Measurements from ENCODE around the gene CDC45. TPM values are rescaled to one million over a fixed set of nuclear protein-coding genes. Genes with fewer than 3 reads are reported as not detected.

CDC45 gene
- total and polyA plus RNA-seq, 4 experiments from 2014 or later, result 0.53 to 0.64 (median 0.57) TPM; not detected in 1

GRCh38 chr22:19550382-19550781, 70.7 kb downstream of the CDC45 start:
- H3K9me3 Mint-ChIP-seq, result peaks cover 0 to 13% (median 2%) of the 10 kb centered on the region in 8 donors
- peaks cover 3% of the 10 kb centered on the region in 2 donors for H3K27me3 Mint-ChIP-seq
- Histone ChIP-seq H3K36me3 (ENCODE audit: insufficient read depth, low read length) (no peaks in the 10 kb centered on the region), H3K27ac (ENCODE audit: low read depth, low read length) (no peak overlapping the region), H3K27me3 (ENCODE audit: insufficient read depth, low read length) (no peaks in the 10 kb centered on the region), H3K9me3 (ENCODE audit: control insufficient read depth in 1 of 2, low read length in 2 of 2) (peaks cover 0 to 3% of the 10 kb centered on the region in 2 donors), H3K4me3 (ENCODE audit: low read length in 2 of 2) (no peak overlapping the region), H3K4me1 (ENCODE audit: insufficient read depth, low read length) (no peaks in the 10 kb centered on the region)
- no peaks in the 10 kb centered on the region for H3K4me1 Mint-ChIP-seq
- CTCF ChIA-PET (ENCODE audit: partially characterized antibody), result interaction anchor here (0.8 kb wide), 1 partner anchor 79 kb away, joined by 3 read pairs; no protein-coding TSS in a partner anchor
- no peak for DNase-seq
- H3K27ac Mint-ChIP-seq, result no peak overlapping the region
- POLR2A ChIA-PET (ENCODE audit: partially characterized antibody), result no interaction called here
- H3K36me3 Mint-ChIP-seq, result no peaks in the 10 kb centered on the region
- intact Hi-C loops (cut with micrococcal nuclease), result no loop called here
- H3K4me3 Mint-ChIP-seq, result no peak overlapping the region

- intact Hi-C loops (cut with micrococcal nuclease), result no loop called here
- Histone ChIP-seq H3K27ac (ENCODE audit: low read depth, low read length) (no peak overlapping the region), H3K27me3 (ENCODE audit: insufficient read depth, low read length) (no peaks in the 10 kb centered on the region), H3K9me3 (ENCODE audit: control insufficient read depth in 1 of 2, low read length in 2 of 2) (peaks cover 0 to 3% of the 10 kb centered on the region in 2 donors), H3K4me3 (ENCODE audit: low read length in 2 of 2) (no peak overlapping the region), H3K36me3 (ENCODE audit: insufficient read depth, low read length) (no peaks in the 10 kb centered on the region), H3K4me1 (ENCODE audit: insufficient read depth, low read length) (no peaks in the 10 kb centered on the region)
- Mint-ChIP-seq H3K27me3 (peaks cover 3% of the 10 kb centered on the region in 2 donors), H3K4me3 (no peak overlapping the region), H3K36me3 (no peaks in the 10 kb centered on the region), H3K27ac (peak overlapping the region in 1 of 7 donors; percentile 17), H3K4me1 (no peaks in the 10 kb centered on the region), H3K9me3 (peaks cover 0 to 13% (median 2%) of the 10 kb centered on the region in 8 donors)
- no peak for DNase-seq
- POLR2A ChIA-PET (ENCODE audit: partially characterized antibody), result no interaction called here
- CTCF ChIA-PET (ENCODE audit: partially characterized antibody), result no interaction called here
Observed at GRCh38 chr22:19553201-19553600, 73.5 kb downstream of the CDC45 start.

- peak overlapping the region in 2 of 7 donors; percentile 29 to 35 for H3K27ac Mint-ChIP-seq
- H3K4me1 Mint-ChIP-seq, result no peaks in the 10 kb centered on the region
- no peak for DNase-seq
- H3K9me3 Mint-ChIP-seq, result peaks cover 0 to 13% (median 2%) of the 10 kb centered on the region in 8 donors
- ChIA-PET CTCF (ENCODE audit: partially characterized antibody) (no interaction called here), POLR2A (ENCODE audit: partially characterized antibody) (no interaction called here)
- Histone ChIP-seq H3K36me3 (ENCODE audit: insufficient read depth, low read length) (no peaks in the 10 kb centered on the region), H3K27ac (ENCODE audit: low read depth, low read length) (no peak overlapping the region), H3K9me3 (ENCODE audit: control insufficient read depth in 1 of 2, low read length in 2 of 2) (peaks cover 0 to 3% of the 10 kb centered on the region in 2 donors), H3K4me1 (ENCODE audit: insufficient read depth, low read length) (no peaks in the 10 kb centered on the region), H3K4me3 (ENCODE audit: low read length in 2 of 2) (no peak overlapping the region), H3K27me3 (ENCODE audit: insufficient read depth, low read length) (no peaks in the 10 kb centered on the region)
- peaks cover 0 to 3% of the 10 kb centered on the region in 2 donors for H3K27me3 Mint-ChIP-seq
- H3K4me3 Mint-ChIP-seq, result no peak overlapping the region
- H3K36me3 Mint-ChIP-seq, result no peaks in the 10 kb centered on the region
- intact Hi-C loops (cut with micrococcal nuclease), result no loop called here
Observed at GRCh38 chr22:19554834-19555404, 75.2 kb downstream of the CDC45 start.

- no peak for DNase-seq
- no peak overlapping the region for H3K4me3 Mint-ChIP-seq
- intact Hi-C loops (cut with micrococcal nuclease), result no loop called here
- no peaks in the 10 kb centered on the region for H3K4me1 Mint-ChIP-seq
- CTCF ChIA-PET (ENCODE audit: partially characterized antibody), result no interaction called here
- no peak overlapping the region for H3K27ac Mint-ChIP-seq
- Histone ChIP-seq H3K27ac (ENCODE audit: low read depth, low read length) (no peak overlapping the region), H3K9me3 (ENCODE audit: control insufficient read depth in 1 of 2, low read length in 2 of 2) (peaks cover 0 to 3% of the 10 kb centered on the region in 2 donors), H3K4me1 (ENCODE audit: insufficient read depth, low read length) (no peaks in the 10 kb centered on the region), H3K4me3 (ENCODE audit: low read length in 2 of 2) (no peak overlapping the region), H3K36me3 (ENCODE audit: insufficient read depth, low read length) (no peaks in the 10 kb centered on the region), H3K27me3 (ENCODE audit: insufficient read depth, low read length) (no peaks in the 10 kb centered on the region)
- H3K9me3 Mint-ChIP-seq, result peaks cover 0 to 13% (median 2%) of the 10 kb centered on the region in 8 donors
- H3K27me3 Mint-ChIP-seq, result peaks cover 0 to 3% of the 10 kb centered on the region in 2 donors
- no peaks in the 10 kb centered on the region for H3K36me3 Mint-ChIP-seq
- POLR2A ChIA-PET (ENCODE audit: partially characterized antibody), result no interaction called here
Observed at GRCh38 chr22:19555651-19556050, 75.9 kb downstream of the CDC45 start.

- ChIA-PET POLR2A (ENCODE audit: partially characterized antibody) (no interaction called here), CTCF (ENCODE audit: partially characterized antibody) (no interaction called here)
- Mint-ChIP-seq H3K9me3 (peaks cover 0 to 13% (median 2%) of the 10 kb centered on the region in 8 donors), H3K4me3 (no peak overlapping the region), H3K4me1 (no peaks in the 10 kb centered on the region), H3K27me3 (peaks cover 0 to 3% of the 10 kb centered on the region in 2 donors), H3K27ac (no peak overlapping the region), H3K36me3 (no peaks in the 10 kb centered on the region)
- intact Hi-C loops (cut with micrococcal nuclease), result no loop called here
- H3K4me1 ChIP-seq (ENCODE audit: insufficient read depth, low read length), result no peaks in the 10 kb centered on the region
- no peak overlapping the region for H3K27ac ChIP-seq (ENCODE audit: low read depth, low read length)
- H3K36me3 ChIP-seq (ENCODE audit: insufficient read depth, low read length), result no peaks in the 10 kb centered on the region
- DNase-seq, result no peak
- H3K27me3 ChIP-seq (ENCODE audit: insufficient read depth, low read length), result no peaks in the 10 kb centered on the region
- H3K4me3 ChIP-seq (ENCODE audit: low read length in 2 of 2), result no peak overlapping the region
- peaks cover 0 to 3% of the 10 kb centered on the region in 2 donors for H3K9me3 ChIP-seq (ENCODE audit: control insufficient read depth in 1 of 2, low read length in 2 of 2)
Observed at GRCh38 chr22:19556963-19557545, 77.3 kb downstream of the CDC45 start.

- Mint-ChIP-seq H3K36me3 (no peaks in the 10 kb centered on the region), H3K4me3 (no peak overlapping the region), H3K4me1 (no peaks in the 10 kb centered on the region), H3K27me3 (no peaks in the 10 kb centered on the region), H3K27ac (no peak overlapping the region), H3K9me3 (peaks cover 0 to 2% (median 0%) of the 10 kb centered on the region in 8 donors)
- Histone ChIP-seq H3K27ac (ENCODE audit: low read depth, low read length) (no peak overlapping the region), H3K9me3 (ENCODE audit: control insufficient read depth in 1 of 2, low read length in 2 of 2) (no peaks in the 10 kb centered on the region), H3K4me1 (ENCODE audit: insufficient read depth, low read length) (no peaks in the 10 kb centered on the region), H3K36me3 (ENCODE audit: insufficient read depth, low read length) (no peaks in the 10 kb centered on the region), H3K27me3 (ENCODE audit: insufficient read depth, low read length) (no peaks in the 10 kb centered on the region), H3K4me3 (ENCODE audit: low read length in 2 of 2) (no peak overlapping the region)
- DNase-seq, result no peak
- intact Hi-C loops (cut with micrococcal nuclease), result no loop called here
- ChIA-PET CTCF (ENCODE audit: partially characterized antibody) (interaction anchor here (0.6 to 1.2 kb wide), 2 partner anchors 11 to 926 kb away, joined by 3 to 4 read pairs; no protein-coding TSS in a partner anchor), POLR2A (ENCODE audit: partially characterized antibody) (no interaction called here)
Observed at GRCh38 chr22:19559324-19559811, 79.6 kb downstream of the CDC45 start.

GRCh38 chr22:19559956-19560355, 80.2 kb downstream of the CDC45 start:
- peaks cover 0 to 4% of the 10 kb centered on the region in 2 donors for H3K27me3 Mint-ChIP-seq
- Histone ChIP-seq H3K27me3 (ENCODE audit: insufficient read depth, low read length) (no peaks in the 10 kb centered on the region), H3K4me1 (ENCODE audit: insufficient read depth, low read length) (no peaks in the 10 kb centered on the region), H3K4me3 (ENCODE audit: low read length in 2 of 2) (no peak overlapping the region), H3K9me3 (ENCODE audit: control insufficient read depth in 1 of 2, low read length in 2 of 2) (no peaks in the 10 kb centered on the region), H3K36me3 (ENCODE audit: insufficient read depth, low read length) (no peaks in the 10 kb centered on the region), H3K27ac (ENCODE audit: low read depth, low read length) (no peak overlapping the region)
- H3K36me3 Mint-ChIP-seq, result no peaks in the 10 kb centered on the region
- no peak overlapping the region for H3K4me3 Mint-ChIP-seq
- H3K4me1 Mint-ChIP-seq, result no peaks in the 10 kb centered on the region
- POLR2A ChIA-PET (ENCODE audit: partially characterized antibody), result no interaction called here
- H3K9me3 Mint-ChIP-seq, result peaks cover 0 to 2% (median 0%) of the 10 kb centered on the region in 8 donors
- CTCF ChIA-PET (ENCODE audit: partially characterized antibody), result interaction anchor here (0.6 to 1.2 kb wide), 3 partner anchors 9 to 926 kb away, joined by 3 to 4 read pairs (median 3); no protein-coding TSS in a partner anchor
- no peak for DNase-seq
- intact Hi-C loops (cut with micrococcal nuclease), result no loop called here
- peak overlapping the region in 1 of 7 donors; percentile 53 for H3K27ac Mint-ChIP-seq
